Measurements from ENCODE around the gene COA8.

Gene COA8

DNA sequence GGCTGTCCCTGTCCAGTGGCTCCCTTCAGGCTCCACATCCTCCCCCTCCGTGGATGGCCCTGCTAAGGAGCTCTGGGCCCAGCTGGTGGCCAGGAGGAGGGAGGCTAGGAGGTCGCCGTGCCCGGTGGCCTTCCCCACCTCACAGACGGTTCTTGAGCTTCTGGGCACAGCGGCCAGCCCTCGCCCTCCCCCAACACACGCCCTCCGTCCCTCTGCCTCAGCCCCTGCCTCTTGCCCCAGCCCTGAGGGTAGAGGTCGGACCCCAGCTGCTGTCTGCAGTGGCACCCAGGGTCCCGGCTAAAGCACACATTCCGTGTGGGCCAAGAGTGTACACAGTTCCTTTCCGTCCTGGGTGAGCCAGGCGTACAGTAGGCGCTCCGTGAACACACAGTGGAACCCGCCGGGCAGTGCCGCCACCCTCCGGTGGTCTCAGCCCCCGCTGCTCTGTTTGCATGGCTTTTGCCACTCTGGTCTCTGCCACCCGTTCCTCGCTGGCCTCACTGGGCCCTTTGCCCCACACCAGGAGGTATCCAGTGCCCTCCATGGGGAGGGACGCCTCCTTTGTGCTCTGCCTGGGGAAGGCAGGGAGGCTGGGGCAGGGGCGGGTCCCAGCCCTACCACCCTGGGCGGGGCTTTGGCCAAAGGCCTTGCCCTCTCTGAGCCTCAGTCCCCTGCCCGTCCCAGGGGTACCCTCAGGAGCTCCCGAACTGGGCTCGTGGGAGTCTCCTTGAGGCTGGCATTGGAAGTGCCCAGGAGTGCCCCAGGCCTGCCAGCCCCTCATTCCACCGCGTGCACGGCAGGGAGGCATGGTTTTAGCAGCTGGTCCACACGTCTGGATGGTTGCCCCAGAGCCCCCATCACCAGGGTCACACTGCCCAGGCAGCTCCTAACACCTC, 20.8 kb upstream of the COA8 start:
- DNase-seq (ENCODE audit: insufficient read length, low spot score) (no peak), FAIRE-seq (no peak)
- TF ChIP-seq, protein P1, sequence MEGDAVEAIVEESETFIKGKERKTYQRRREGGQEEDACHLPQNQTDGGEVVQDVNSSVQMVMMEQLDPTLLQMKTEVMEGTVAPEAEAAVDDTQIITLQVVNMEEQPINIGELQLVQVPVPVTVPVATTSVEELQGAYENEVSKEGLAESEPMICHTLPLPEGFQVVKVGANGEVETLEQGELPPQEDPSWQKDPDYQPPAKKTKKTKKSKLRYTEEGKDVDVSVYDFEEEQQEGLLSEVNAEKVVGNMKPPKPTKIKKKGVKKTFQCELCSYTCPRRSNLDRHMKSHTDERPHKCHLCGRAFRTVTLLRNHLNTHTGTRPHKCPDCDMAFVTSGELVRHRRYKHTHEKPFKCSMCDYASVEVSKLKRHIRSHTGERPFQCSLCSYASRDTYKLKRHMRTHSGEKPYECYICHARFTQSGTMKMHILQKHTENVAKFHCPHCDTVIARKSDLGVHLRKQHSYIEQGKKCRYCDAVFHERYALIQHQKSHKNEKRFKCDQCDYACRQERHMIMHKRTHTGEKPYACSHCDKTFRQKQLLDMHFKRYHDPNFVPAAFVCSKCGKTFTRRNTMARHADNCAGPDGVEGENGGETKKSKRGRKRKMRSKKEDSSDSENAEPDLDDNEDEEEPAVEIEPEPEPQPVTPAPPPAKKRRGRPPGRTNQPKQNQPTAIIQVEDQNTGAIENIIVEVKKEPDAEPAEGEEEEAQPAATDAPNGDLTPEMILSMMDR (IDR thresholded peaks at IDR 0.05; ENCODE audit: insufficient read depth, missing control alignments) = no peak

DNA sequence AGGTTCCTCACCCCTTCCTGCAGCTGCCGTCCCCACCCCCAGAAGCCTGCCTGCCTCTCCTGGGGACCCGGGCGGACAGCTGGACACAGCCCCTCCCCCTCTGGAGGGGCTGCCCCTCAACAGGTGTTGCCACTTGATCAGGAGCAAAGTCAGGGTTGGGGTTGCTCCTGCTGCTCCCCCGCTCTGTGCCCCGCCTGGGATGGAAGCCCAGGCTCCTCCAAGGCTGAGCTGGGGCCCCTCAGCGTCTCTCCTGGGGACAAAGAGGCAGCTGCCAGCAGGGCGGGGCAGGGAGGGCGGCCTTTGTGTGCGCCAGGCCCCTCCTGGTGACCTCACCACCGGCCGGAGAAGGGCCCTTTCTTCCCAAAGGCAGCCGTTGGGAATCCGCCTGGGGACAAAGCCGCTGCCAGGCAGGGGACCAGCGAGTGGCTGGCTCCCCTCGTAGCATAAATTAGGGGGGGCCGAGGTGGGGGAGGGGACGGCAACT, 20.1 kb upstream of the COA8 start:
- TF ChIP-seq, protein P1 (IDR thresholded peaks at IDR 0.05; ENCODE audit: insufficient read depth, missing control alignments) = no peak
- no peak for DNase-seq (ENCODE audit: insufficient read length, low spot score)
- no peak for FAIRE-seq

DNA sequence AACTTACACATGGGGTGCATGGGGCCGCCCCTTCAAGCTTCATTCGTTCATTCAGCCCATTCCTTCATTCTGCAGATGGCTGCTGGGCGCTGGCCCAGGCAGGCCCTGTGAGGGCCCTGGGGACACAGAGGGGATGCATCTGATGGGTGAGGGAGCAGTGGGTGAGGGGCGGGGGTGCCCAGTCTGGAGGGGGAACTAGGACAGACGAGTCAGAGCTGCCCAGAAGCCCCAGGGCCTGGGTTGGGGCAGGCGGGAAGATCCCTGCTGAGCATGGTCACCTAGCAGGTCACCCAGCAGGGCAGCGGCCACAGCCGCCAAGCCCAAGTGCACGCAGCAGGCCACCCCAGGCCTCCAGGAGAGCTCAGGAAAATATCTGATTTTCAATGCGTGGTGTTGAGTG, 19.6 kb upstream of the COA8 start:
- FAIRE-seq (no peak), DNase-seq (ENCODE audit: insufficient read length, low spot score) (no peak)
- TF ChIP-seq, protein P1 (IDR thresholded peaks at IDR 0.05; ENCODE audit: insufficient read depth, missing control alignments) = no peak

DNA sequence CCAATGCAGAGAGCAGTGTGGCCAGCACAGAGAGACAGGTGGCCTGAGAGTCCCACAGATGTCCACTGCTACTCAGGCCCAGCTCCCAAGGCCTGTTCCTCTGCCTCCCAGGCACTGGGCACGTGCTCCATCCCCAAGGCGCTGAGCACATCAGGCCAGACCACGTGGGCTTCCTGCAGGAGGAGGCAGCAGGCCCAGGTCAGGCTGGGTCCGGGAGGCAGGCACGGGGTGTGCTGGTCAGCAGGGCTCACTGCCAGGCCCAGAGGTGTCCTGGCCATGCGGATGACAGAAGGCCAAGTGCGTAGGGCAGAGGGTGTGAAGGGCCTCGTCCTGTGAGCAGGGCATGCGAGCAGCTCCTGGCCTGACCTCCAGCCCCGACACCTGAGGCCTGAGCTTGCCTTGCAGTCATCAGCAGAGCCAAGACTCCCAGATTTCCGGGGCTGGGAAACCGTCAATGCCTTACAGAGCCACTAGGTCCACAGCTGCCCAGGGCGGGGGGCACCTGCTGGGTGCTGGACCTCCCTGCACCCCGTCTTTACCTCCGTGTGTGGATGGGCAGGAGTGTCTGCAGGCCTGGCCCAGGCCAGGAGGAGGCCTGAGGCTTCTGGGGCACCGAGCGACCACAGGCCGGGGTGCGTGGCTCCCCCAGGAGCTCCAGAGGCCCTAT, 18.9 kb upstream of the COA8 start:
- TF ChIP-seq, protein P1 (IDR thresholded peaks at IDR 0.05; ENCODE audit: insufficient read depth, missing control alignments) = no peak
- FAIRE-seq = no peak
- DNase-seq (ENCODE audit: insufficient read length, low spot score) = no peak

DNA sequence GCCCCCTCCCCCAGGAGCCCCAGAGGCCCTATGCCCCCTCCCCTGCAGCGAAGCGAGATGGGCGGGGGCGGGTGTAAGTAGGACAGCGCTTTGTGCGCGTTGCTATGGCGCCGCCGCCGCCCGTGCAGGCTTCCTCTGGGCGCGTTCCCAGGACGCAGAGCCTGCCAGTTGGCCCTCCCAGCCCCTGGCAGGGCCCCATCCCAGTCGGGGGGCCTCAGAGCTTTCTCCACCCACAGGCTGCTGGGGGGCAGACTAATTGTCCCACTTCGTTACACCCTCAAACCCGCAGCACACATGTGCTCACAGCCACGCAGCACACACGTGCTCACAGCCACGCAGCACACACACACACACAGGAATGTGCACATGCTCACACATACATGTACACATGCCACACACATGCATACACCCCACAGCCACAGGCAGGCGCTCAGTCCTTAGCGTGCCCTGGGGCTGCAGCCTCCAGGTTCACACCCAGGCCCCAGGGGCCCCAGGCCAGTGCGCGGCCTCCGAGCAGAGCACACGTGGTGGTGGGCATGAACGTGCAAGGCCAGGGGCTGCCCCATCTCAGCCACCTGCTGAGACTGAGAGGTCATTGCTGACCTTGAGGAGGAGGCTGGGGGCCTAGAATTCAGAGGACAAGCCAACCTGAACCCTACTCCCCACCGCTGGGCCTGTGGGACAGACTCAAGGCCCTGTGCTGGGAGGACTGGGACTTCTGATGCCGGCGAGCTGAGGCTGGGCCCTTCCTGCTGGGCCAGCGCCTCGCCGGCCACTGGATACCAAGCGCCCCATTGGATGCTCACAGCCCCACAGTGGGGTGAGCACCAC, 18.2 kb upstream of the COA8 start:
- FAIRE-seq (no peak), DNase-seq (ENCODE audit: insufficient read length, low spot score) (no peak)
- TF ChIP-seq, protein P1 (IDR thresholded peaks at IDR 0.05; ENCODE audit: insufficient read depth, missing control alignments) = no peak

DNA sequence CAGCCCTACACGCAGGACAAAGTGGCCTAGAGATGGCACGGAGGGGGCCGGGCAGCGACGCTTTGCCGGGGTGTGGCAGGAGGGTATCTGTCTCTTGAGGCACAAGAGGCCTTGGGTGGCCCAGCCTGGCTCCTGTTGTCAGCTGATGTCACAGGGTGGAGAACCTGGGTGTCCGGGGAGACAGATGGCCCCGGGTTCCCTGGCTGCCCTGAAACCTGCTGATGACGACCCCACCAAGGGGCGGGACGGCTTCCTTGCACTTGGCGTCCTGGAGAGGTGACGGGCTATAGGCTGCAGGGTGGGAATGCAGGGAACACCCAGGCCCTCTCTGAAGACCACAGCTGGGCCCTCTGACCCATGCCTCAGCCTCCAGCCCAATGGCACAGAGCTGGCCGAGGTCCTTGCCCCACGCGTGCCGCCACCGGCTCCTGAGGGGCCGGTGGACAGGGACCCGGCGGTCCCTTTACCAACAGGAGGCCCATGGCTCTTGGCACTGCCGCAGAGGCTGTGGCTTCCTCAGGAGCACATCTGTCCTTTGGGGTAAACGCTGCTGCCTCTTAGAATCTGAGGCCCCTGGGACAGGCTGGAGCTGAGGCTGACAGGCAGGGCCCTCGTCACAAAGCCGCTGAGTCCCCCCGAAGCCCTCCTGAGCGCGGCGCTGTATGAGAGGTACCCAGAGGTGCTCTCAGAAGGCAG, 17.4 kb upstream of the COA8 start:
- TF ChIP-seq, protein P1 (IDR thresholded peaks at IDR 0.05; ENCODE audit: insufficient read depth, missing control alignments) = no peak

More for the DNA sequence above, 17.4 kb upstream of the COA8 start:
- DNase-seq (ENCODE audit: insufficient read length, low spot score) (no peak), FAIRE-seq (no peak)

Measured in D721Med (cell line).